ENCODE data around the gene NBEA.

NBEA gene

GRCh38 chr13:35225159-35225558 lies 283.1 kb downstream of the NBEA start:
- DNase-seq (ENCODE audit: low read depth), result no peak
- Histone ChIP-seq H3K27me3 (replicated peaks; ENCODE audit: control insufficient read depth, insufficient read depth, low read length) (no peaks in the 10 kb centered on the region), H3K36me3 (ENCODE audit: control insufficient read depth, insufficient read depth, low read length, severe bottlenecking) (no peaks in the 10 kb centered on the region), H3K4me1 (ENCODE audit: control insufficient read depth, insufficient read depth, low read length) (no peaks in the 10 kb centered on the region), H3K9me3 (ENCODE audit: control insufficient read depth, low read length) (no peaks in the 10 kb centered on the region), H3K4me3 (ENCODE audit: low read length) (no peak overlapping the region), H3K9ac (ENCODE audit: low read length) (no peak overlapping the region)

- DNase-seq (ENCODE audit: low read depth), result no peak
- no peaks in the 10 kb centered on the region for H3K36me3 ChIP-seq (ENCODE audit: control insufficient read depth, insufficient read depth, low read length, severe bottlenecking)
- no peaks in the 10 kb centered on the region for H3K4me1 ChIP-seq (ENCODE audit: control insufficient read depth, insufficient read depth, low read length)
- no peaks in the 10 kb centered on the region for H3K9me3 ChIP-seq (ENCODE audit: control insufficient read depth, low read length)
- no peaks in the 10 kb centered on the region for H3K27me3 ChIP-seq (replicated peaks; ENCODE audit: control insufficient read depth, insufficient read depth, low read length)
- H3K9ac ChIP-seq (ENCODE audit: low read length), result no peak overlapping the region
- no peak overlapping the region for H3K4me3 ChIP-seq (ENCODE audit: low read length)
Measured at GRCh38 chr13:35225582-35225981, 283.5 kb downstream of the NBEA start.

GRCh38 chr13:35228536-35228935 lies 286.5 kb downstream of the NBEA start:
- Histone ChIP-seq H3K27me3 (replicated peaks; ENCODE audit: control insufficient read depth, insufficient read depth, low read length) (no peaks in the 10 kb centered on the region), H3K9ac (ENCODE audit: low read length) (no peak overlapping the region), H3K4me3 (ENCODE audit: low read length) (no peak overlapping the region), H3K4me1 (ENCODE audit: control insufficient read depth, insufficient read depth, low read length) (no peaks in the 10 kb centered on the region), H3K9me3 (ENCODE audit: control insufficient read depth, low read length) (no peaks in the 10 kb centered on the region), H3K36me3 (ENCODE audit: control insufficient read depth, insufficient read depth, low read length, severe bottlenecking) (no peaks in the 10 kb centered on the region)
- no peak for DNase-seq (ENCODE audit: low read depth)

DNA sequence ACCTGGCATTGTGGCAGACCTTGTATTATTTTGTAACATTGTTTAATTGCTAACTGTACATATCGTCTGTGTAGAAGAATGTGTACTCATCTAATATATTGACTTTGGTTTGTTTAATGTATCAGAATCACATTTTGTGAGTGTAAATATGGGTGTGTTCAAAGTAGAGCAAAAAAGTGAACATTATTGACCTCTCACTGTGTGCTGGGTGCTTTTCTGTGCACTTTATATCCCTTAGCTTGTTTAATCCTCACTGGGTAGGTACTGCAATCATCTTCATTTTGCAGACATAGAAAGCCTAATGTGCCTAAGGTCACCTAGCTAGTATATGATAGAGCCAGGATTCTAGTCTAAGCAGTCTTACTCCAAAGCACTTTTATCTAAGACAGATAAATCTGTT lies 289.4 kb downstream of the NBEA start:
- no peak for DNase-seq (ENCODE audit: low read depth)
- H3K9ac ChIP-seq (ENCODE audit: low read length), result no peak overlapping the region
- H3K27me3 ChIP-seq (replicated peaks; ENCODE audit: control insufficient read depth, insufficient read depth, low read length), result no peaks in the 10 kb centered on the region
- no peaks in the 10 kb centered on the region for H3K36me3 ChIP-seq (ENCODE audit: control insufficient read depth, insufficient read depth, low read length, severe bottlenecking)
- no peak overlapping the region for H3K4me3 ChIP-seq (ENCODE audit: low read length)
- H3K9me3 ChIP-seq (ENCODE audit: control insufficient read depth, low read length), result no peaks in the 10 kb centered on the region
- no peaks in the 10 kb centered on the region for H3K4me1 ChIP-seq (ENCODE audit: control insufficient read depth, insufficient read depth, low read length)

- H3K9ac ChIP-seq (ENCODE audit: low read length), result no peak overlapping the region
- H3K9me3 ChIP-seq (ENCODE audit: control insufficient read depth, low read length), result no peaks in the 10 kb centered on the region
- no peak overlapping the region for H3K4me3 ChIP-seq (ENCODE audit: low read length)
- no peak for DNase-seq (ENCODE audit: low read depth)
- no peaks in the 10 kb centered on the region for H3K36me3 ChIP-seq (ENCODE audit: control insufficient read depth, insufficient read depth, low read length, severe bottlenecking)
- no peaks in the 10 kb centered on the region for H3K27me3 ChIP-seq (replicated peaks; ENCODE audit: control insufficient read depth, insufficient read depth, low read length)
- no peaks in the 10 kb centered on the region for H3K4me1 ChIP-seq (ENCODE audit: control insufficient read depth, insufficient read depth, low read length)
Measured at GRCh38 chr13:35238274-35238673, 296.2 kb downstream of the NBEA start.

DNA sequence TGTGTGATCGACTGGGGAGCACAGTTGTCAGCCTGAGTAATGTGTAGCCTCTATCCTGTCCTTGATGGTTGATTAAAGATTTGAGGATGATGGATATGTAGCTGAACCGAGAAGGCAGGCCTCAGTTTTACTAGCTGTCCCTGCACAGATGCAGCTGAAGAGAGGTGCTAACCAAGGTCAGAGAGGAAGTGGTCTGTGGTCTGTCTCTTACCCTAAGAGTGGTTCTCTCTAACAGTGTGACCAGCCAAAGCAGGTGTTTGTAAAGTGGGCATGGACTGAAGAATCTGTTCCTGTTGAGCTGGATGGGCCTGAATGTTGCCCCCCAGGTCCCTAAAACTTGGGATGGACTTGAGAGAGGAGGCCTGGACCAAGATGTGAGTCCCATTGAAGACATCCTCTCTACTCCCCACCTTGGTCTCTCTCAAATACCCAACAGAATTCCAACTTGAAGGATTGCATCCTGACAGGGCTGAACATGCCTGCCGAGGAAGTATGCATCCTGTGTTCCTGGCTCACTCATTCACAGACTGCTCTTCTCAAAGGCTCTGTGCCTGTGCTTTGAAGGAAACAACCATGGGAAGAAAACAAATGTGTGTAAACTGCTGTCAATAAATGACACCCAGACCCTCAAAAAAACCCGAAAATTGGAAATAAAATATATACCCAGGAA lies 310.6 kb downstream of the NBEA start:
- peaks cover 8% of the 10 kb centered on the region for H3K9me3 ChIP-seq (ENCODE audit: control insufficient read depth, low read length)
- no peak overlapping the region for H3K4me3 ChIP-seq (ENCODE audit: low read length)
- no peaks in the 10 kb centered on the region for H3K36me3 ChIP-seq (ENCODE audit: control insufficient read depth, insufficient read depth, low read length, severe bottlenecking)
- no peaks in the 10 kb centered on the region for H3K27me3 ChIP-seq (replicated peaks; ENCODE audit: control insufficient read depth, insufficient read depth, low read length)
- DNase-seq (ENCODE audit: low read depth), result no peak
- no peak overlapping the region for H3K9ac ChIP-seq (ENCODE audit: low read length)
- no peaks in the 10 kb centered on the region for H3K4me1 ChIP-seq (ENCODE audit: control insufficient read depth, insufficient read depth, low read length)

- no peaks in the 10 kb centered on the region for H3K4me1 ChIP-seq (ENCODE audit: control insufficient read depth, insufficient read depth, low read length)
- no peaks in the 10 kb centered on the region for H3K36me3 ChIP-seq (ENCODE audit: control insufficient read depth, insufficient read depth, low read length, severe bottlenecking)
- H3K27me3 ChIP-seq (replicated peaks; ENCODE audit: control insufficient read depth, insufficient read depth, low read length), result no peaks in the 10 kb centered on the region
- H3K9ac ChIP-seq (ENCODE audit: low read length), result no peak overlapping the region
- H3K9me3 ChIP-seq (ENCODE audit: control insufficient read depth, low read length), result no peaks in the 10 kb centered on the region
- no peak for DNase-seq (ENCODE audit: low read depth)
- H3K4me3 ChIP-seq (ENCODE audit: low read length), result no peak overlapping the region
Measured at GRCh38 chr13:35255241-35255640, 313.2 kb downstream of the NBEA start.

DNA sequence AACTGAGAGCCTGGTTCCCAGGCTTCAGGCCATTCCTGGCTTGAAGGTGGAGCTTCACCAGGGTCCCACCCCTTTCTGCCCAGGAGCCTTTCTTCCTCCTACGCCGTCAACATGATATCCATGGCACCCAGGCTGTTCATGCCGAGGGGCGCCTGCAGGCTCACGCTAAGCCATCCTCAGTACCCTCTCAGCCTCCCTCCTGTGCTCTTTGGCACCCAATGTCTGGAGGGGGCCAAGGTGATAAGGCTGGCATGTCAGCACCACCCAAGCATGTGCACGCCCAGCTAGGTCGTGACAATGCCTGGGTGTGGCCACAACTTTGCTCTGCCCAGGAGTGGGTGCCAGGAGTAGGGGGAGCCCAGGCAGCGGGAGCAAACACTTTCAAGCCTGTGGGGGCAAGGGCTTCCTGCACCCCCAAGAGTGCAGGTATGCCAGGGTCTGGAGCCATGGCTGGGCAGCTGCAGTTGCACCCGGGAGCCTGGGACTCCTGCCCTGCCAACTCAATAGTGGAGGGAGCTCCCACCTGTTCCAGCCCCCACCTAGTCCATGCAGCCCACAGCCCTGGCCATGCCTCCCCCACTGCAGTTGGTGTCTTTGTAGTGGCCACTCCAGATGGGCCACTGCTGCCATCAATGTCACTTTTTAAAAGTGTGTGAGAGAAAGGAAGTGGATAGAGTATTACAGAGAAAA lies 314.5 kb downstream of the NBEA start:
- Histone ChIP-seq H3K4me3 (ENCODE audit: low read length) (no peak overlapping the region), H3K4me1 (ENCODE audit: control insufficient read depth, insufficient read depth, low read length) (no peaks in the 10 kb centered on the region), H3K9me3 (ENCODE audit: control insufficient read depth, low read length) (no peaks in the 10 kb centered on the region), H3K36me3 (ENCODE audit: control insufficient read depth, insufficient read depth, low read length, severe bottlenecking) (no peaks in the 10 kb centered on the region), H3K9ac (ENCODE audit: low read length) (no peak overlapping the region), H3K27me3 (replicated peaks; ENCODE audit: control insufficient read depth, insufficient read depth, low read length) (no peaks in the 10 kb centered on the region)
- DNase-seq (ENCODE audit: low read depth), result no peak

GRCh38 chr13:35260316-35260715 lies 318.2 kb downstream of the NBEA start:
- no peak overlapping the region for H3K4me3 ChIP-seq (ENCODE audit: low read length)
- no peaks in the 10 kb centered on the region for H3K27me3 ChIP-seq (replicated peaks; ENCODE audit: control insufficient read depth, insufficient read depth, low read length)
- no peaks in the 10 kb centered on the region for H3K4me1 ChIP-seq (ENCODE audit: control insufficient read depth, insufficient read depth, low read length)
- H3K9ac ChIP-seq (ENCODE audit: low read length), result no peak overlapping the region
- H3K9me3 ChIP-seq (ENCODE audit: control insufficient read depth, low read length), result peaks cover 5% of the 10 kb centered on the region
- DNase-seq (ENCODE audit: low read depth), result peak; percentile 34
- H3K36me3 ChIP-seq (ENCODE audit: control insufficient read depth, insufficient read depth, low read length, severe bottlenecking), result no peaks in the 10 kb centered on the region

GRCh38 chr13:35266412-35266811 lies 324.3 kb downstream of the NBEA start:
- Histone ChIP-seq H3K9ac (ENCODE audit: low read length) (no peak overlapping the region), H3K4me3 (ENCODE audit: low read length) (no peak overlapping the region), H3K36me3 (ENCODE audit: control insufficient read depth, insufficient read depth, low read length, severe bottlenecking) (no peaks in the 10 kb centered on the region), H3K4me1 (ENCODE audit: control insufficient read depth, insufficient read depth, low read length) (no peaks in the 10 kb centered on the region), H3K9me3 (ENCODE audit: control insufficient read depth, low read length) (peaks cover 9% of the 10 kb centered on the region), H3K27me3 (replicated peaks; ENCODE audit: control insufficient read depth, insufficient read depth, low read length) (no peaks in the 10 kb centered on the region)
- DNase-seq (ENCODE audit: low read depth), result no peak

DNA sequence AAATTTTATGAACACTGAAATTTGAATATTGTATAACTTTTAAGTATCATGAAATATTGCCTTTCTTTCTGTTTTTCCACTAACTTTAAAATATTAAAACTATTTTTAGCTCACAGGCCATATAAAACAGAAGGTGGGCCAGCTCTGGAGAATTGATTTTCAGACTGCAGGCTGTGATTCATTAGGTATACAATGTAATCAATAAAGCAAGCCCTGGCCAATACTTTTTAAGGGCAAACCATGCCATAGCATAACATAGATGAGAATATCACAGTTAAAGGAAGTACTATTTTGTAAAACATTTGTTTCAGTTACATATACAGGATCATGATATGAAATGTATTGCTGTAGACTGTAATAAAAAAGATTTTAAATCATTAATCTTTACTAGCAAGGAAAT lies 336.8 kb downstream of the NBEA start:
- H3K36me3 ChIP-seq (ENCODE audit: control insufficient read depth, insufficient read depth, low read length, severe bottlenecking), result no peaks in the 10 kb centered on the region

DNA sequence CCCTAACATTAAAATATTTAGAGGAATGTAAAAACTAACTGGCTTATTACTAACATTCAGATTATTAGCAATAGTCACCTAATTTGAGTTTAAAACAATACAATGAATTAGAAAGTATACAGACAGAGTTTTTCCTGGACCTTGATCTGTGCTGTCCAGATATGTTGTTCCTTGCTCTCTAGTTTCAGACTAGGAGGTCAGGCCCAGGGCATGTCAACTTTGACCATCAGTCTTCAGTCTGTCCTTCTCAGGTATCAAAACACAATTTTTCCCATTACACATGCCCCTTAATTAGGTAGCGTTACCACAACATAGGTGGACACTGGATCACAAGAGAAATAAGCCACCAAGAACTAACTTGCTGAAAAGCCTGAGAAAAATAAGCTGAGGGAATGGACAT lies 337.4 kb downstream of the NBEA start:
- Histone ChIP-seq H3K4me3 (ENCODE audit: low read length) (no peak overlapping the region), H3K4me1 (ENCODE audit: control insufficient read depth, insufficient read depth, low read length) (no peaks in the 10 kb centered on the region), H3K9me3 (ENCODE audit: control insufficient read depth, low read length) (no peaks in the 10 kb centered on the region), H3K36me3 (ENCODE audit: control insufficient read depth, insufficient read depth, low read length, severe bottlenecking) (no peaks in the 10 kb centered on the region), H3K27me3 (replicated peaks; ENCODE audit: control insufficient read depth, insufficient read depth, low read length) (no peaks in the 10 kb centered on the region), H3K9ac (ENCODE audit: low read length) (no peak overlapping the region)
- DNase-seq (ENCODE audit: low read depth), result no peak

More for the DNA sequence above, 336.8 kb downstream of the NBEA start:
- Histone ChIP-seq H3K4me3 (ENCODE audit: low read length) (no peak overlapping the region), H3K27me3 (replicated peaks; ENCODE audit: control insufficient read depth, insufficient read depth, low read length) (no peaks in the 10 kb centered on the region), H3K9ac (ENCODE audit: low read length) (no peak overlapping the region), H3K4me1 (ENCODE audit: control insufficient read depth, insufficient read depth, low read length) (no peaks in the 10 kb centered on the region), H3K9me3 (ENCODE audit: control insufficient read depth, low read length) (no peaks in the 10 kb centered on the region)
- no peak for DNase-seq (ENCODE audit: low read depth)
